Parathyroid adenoma (tissue), 2 donors: ENCODE results near the gene SPINDOC.

Experiments
- H2AFZ ChIP-seq: fragments of 300-600 bp; sonication (generic); one replicate; pipeline ENCODE4 v1.7.0; 2017; ENCODE audit warnings: antibody characterized with exemption, mild to moderate bottlenecking
- H3K27ac ChIP-seq: fragments of 300-600 bp; sonication (generic); one replicate; pipeline ENCODE4 v1.7.0; 2017
- H3K27me3 ChIP-seq: fragments of 300-600 bp; sonication (generic); one replicate; pipeline ENCODE4 v1.7.0; 2017; ENCODE audit warnings: low read length; ENCODE audit not compliant: control insufficient read depth, insufficient read depth
- H3K36me3 ChIP-seq: fragments of 300-600 bp; sonication (generic); one replicate; pipeline ENCODE4 v1.7.0; 2017; ENCODE audit warnings: low read length; ENCODE audit not compliant: control insufficient read depth, insufficient read depth
- H3K4me1 ChIP-seq: fragments of 300-600 bp; sonication (generic); one replicate; pipeline ENCODE4 v1.7.0; 2017; ENCODE audit warnings: control low read depth
- H3K4me2 ChIP-seq: fragments of 300-600 bp; sonication (generic); one replicate; pipeline ENCODE4 v1.7.0; 2017; ENCODE audit warnings: low read length
- H3K4me3 ChIP-seq: fragments of 300-600 bp; sonication (generic); one replicate; pipeline ENCODE4 v1.7.0; 2017; ENCODE audit warnings: low read depth, low read length
- H3K79me2 ChIP-seq: fragments of 300-600 bp; sonication (generic); one replicate; pipeline ENCODE4 v1.7.0; 2017; ENCODE audit warnings: control low read depth
- H3K9ac ChIP-seq: fragments of 300-600 bp; sonication (generic); one replicate; pipeline ENCODE4 v1.7.0; 2017; ENCODE audit warnings: mild to moderate bottlenecking
- H3K9me3 ChIP-seq: fragments of 300-600 bp; sonication (generic); one replicate; pipeline ENCODE4 v1.7.0; 2017; ENCODE audit warnings: low read length; ENCODE audit not compliant: control insufficient read depth
- CTCF ChIP-seq: fragments of 300-600 bp; sonication (generic); IDR thresholded peaks from one replicate; pipeline ENCODE4 v1.7.0; 2017; ENCODE audit warnings: antibody characterized with exemption, mild to moderate bottlenecking
- donor health status: primary hyperparathyroidism.

Gene SPINDOC

GRCh38 chr11:63847363-63847762 is 34.1 kb downstream of the SPINDOC start:
- H3K4me1 ChIP-seq: peaks cover 15% of the 10 kb centered on the region
- H3K9ac ChIP-seq: no peak overlapping the region
- no peaks in the 10 kb centered on the region for H3K9me3 ChIP-seq
- H3K27me3 ChIP-seq: no peaks in the 10 kb centered on the region
- H3K4me2 ChIP-seq: peak overlapping the region; percentile 64
- H3K79me2 ChIP-seq: peaks cover 18% of the 10 kb centered on the region
- TF ChIP-seq CTCF: no peak
- peak overlapping the region; percentile 27 for H3K4me3 ChIP-seq
- no peak overlapping the region for H2AFZ ChIP-seq
- H3K27ac ChIP-seq: peak overlapping the region; percentile 84
- H3K36me3 ChIP-seq: no peaks in the 10 kb centered on the region

- H3K27me3 ChIP-seq: no peaks in the 10 kb centered on the region
- H3K4me2 ChIP-seq: no peak overlapping the region
- peaks cover 20% of the 10 kb centered on the region for H3K79me2 ChIP-seq
- no peak overlapping the region for H2AFZ ChIP-seq
- no peaks in the 10 kb centered on the region for H3K9me3 ChIP-seq
- TF ChIP-seq CTCF: no peak
- no peak overlapping the region for H3K9ac ChIP-seq
- no peak overlapping the region for H3K27ac ChIP-seq
- H3K36me3 ChIP-seq: no peaks in the 10 kb centered on the region
- H3K4me1 ChIP-seq: peaks cover 15% of the 10 kb centered on the region
- H3K4me3 ChIP-seq: no peak overlapping the region
These were observed 36.4 kb downstream of the SPINDOC start for GRCh38 chr11:63849691-63850090.

DNA sequence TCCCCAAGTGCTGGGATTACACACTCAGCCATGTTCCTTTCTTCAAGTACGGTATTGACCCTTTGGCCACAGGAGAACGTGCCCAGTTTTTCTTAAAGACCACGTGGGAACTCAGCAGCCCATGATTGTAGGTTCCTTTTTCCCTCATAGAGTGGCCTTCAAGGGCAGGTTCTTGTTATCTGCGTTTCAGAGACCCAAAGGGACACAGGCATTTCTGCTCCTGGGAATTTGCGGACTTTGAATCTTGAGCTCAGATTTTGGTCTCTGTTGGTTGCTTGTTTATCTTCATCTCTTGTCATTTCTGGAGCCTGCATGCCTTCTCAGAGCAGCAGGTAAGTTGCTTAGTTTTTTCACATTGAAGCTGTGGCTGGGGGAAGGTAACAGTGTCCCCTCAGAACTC is 37.7 kb downstream of the SPINDOC start:
- H3K36me3 ChIP-seq: no peaks in the 10 kb centered on the region
- H3K79me2 ChIP-seq: peaks cover 20% of the 10 kb centered on the region
- H3K9me3 ChIP-seq: no peaks in the 10 kb centered on the region
- H3K4me3 ChIP-seq: no peak overlapping the region
- H2AFZ ChIP-seq: no peak overlapping the region
- H3K4me1 ChIP-seq: peaks cover 15% of the 10 kb centered on the region
- H3K27ac ChIP-seq: no peak overlapping the region
- no peak overlapping the region for H3K9ac ChIP-seq
- no peaks in the 10 kb centered on the region for H3K27me3 ChIP-seq
- H3K4me2 ChIP-seq: no peak overlapping the region
- no peak for TF ChIP-seq CTCF

GRCh38 chr11:63851364-63851763 is 38.1 kb downstream of the SPINDOC start:
- no peak overlapping the region for H3K9ac ChIP-seq

More at GRCh38 chr11:63851364-63851763, 38.1 kb downstream of the SPINDOC start:
- Histone ChIP-seq H3K4me2 (peak overlapping the region; percentile 17), H3K27ac (no peak overlapping the region), H3K4me1 (peaks cover 15% of the 10 kb centered on the region), H3K79me2 (peaks cover 20% of the 10 kb centered on the region), H3K4me3 (no peak overlapping the region), H3K36me3 (no peaks in the 10 kb centered on the region), H3K27me3 (no peaks in the 10 kb centered on the region), H3K9me3 (no peaks in the 10 kb centered on the region), H2AFZ (no peak overlapping the region)
- TF ChIP-seq CTCF: no peak
